ENCODE measurements around the gene MCCC2. TPM values are rescaled to one million over a fixed set of nuclear protein-coding genes. Genes with fewer than 3 reads are reported as not detected.
A peak's percentile ranks its signal among the peaks of the same experiment; 100 is the strongest.

MCCC2 gene
- total and polyA plus RNA-seq, 4 experiments from 2014 or later, result 28.1 to 31.9 (median 31.4) TPM

GRCh38 chr5:71699233-71699632 is 112.1 kb downstream of the MCCC2 start:
- no peak for DNase-seq
- peaks cover 0 to 6% (median 0%) of the 10 kb centered on the region in 8 donors for H3K9me3 Mint-ChIP-seq
- Histone ChIP-seq H3K36me3 (ENCODE audit: insufficient read depth, low read length) (no peaks in the 10 kb centered on the region), H3K4me1 (ENCODE audit: insufficient read depth, low read length) (peaks cover 7% of the 10 kb centered on the region), H3K4me3 (ENCODE audit: low read length in 2 of 2) (no peak overlapping the region), H3K27ac (ENCODE audit: low read depth, low read length) (no peak overlapping the region), H3K9me3 (ENCODE audit: control insufficient read depth in 1 of 2, low read length in 2 of 2) (no peaks in the 10 kb centered on the region), H3K27me3 (ENCODE audit: insufficient read depth, low read length) (no peaks in the 10 kb centered on the region)
- intact Hi-C loops (cut with micrococcal nuclease), result no loop called here
- peaks cover 0 to 3% of the 10 kb centered on the region in 2 donors for H3K36me3 Mint-ChIP-seq
- ChIA-PET POLR2A (ENCODE audit: partially characterized antibody) (no interaction called here), CTCF (ENCODE audit: partially characterized antibody) (no interaction called here)
- no peak overlapping the region for H3K4me3 Mint-ChIP-seq
- peaks cover 5% of the 10 kb centered on the region in 2 donors for H3K27me3 Mint-ChIP-seq
- no peak overlapping the region for H3K27ac Mint-ChIP-seq
- H3K4me1 Mint-ChIP-seq, result peaks cover 5 to 13% (median 10%) of the 10 kb centered on the region in 4 donors

DNA sequence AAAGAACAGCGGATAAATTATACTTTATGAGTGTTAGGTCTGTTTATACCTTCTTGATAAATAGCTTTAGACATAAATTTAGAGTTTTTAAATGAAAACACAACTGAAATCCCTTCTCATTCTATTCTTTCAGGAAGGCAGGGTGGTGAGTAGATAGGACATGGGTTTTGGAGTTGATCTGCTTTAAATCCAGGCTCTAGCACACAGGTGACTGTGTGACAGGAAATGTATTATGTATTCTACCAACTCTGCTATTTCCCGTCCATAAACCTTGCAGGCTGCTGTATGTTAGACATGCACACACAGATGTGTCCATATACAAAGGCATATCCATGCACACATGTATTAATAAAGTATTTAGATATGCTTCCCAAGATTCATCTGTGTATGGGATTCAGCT is 112.6 kb downstream of the MCCC2 start:
- ChIA-PET POLR2A (ENCODE audit: partially characterized antibody) (no interaction called here), CTCF (ENCODE audit: partially characterized antibody) (no interaction called here)
- intact Hi-C loops (cut with micrococcal nuclease), result no loop called here
- H3K9me3 ChIP-seq (ENCODE audit: control insufficient read depth in 1 of 2, low read length in 2 of 2), result no peaks in the 10 kb centered on the region
- Mint-ChIP-seq H3K27me3 (peaks cover 2 to 4% of the 10 kb centered on the region in 2 donors), H3K36me3 (peaks cover 0 to 3% of the 10 kb centered on the region in 2 donors), H3K4me1 (peaks cover 5 to 13% (median 9%) of the 10 kb centered on the region in 4 donors), H3K27ac (no peak overlapping the region), H3K4me3 (no peak overlapping the region), H3K9me3 (peaks cover 0 to 6% (median 0%) of the 10 kb centered on the region in 8 donors)
- peaks cover 7% of the 10 kb centered on the region for H3K4me1 ChIP-seq (ENCODE audit: insufficient read depth, low read length)
- no peak overlapping the region for H3K4me3 ChIP-seq (ENCODE audit: low read length in 2 of 2)
- no peaks in the 10 kb centered on the region for H3K27me3 ChIP-seq (ENCODE audit: insufficient read depth, low read length)
- no peaks in the 10 kb centered on the region for H3K36me3 ChIP-seq (ENCODE audit: insufficient read depth, low read length)
- DNase-seq, result no peak
- H3K27ac ChIP-seq (ENCODE audit: low read depth, low read length), result no peak overlapping the region

- ChIA-PET CTCF (ENCODE audit: partially characterized antibody) (no interaction called here), POLR2A (ENCODE audit: partially characterized antibody) (no interaction called here)
- Histone ChIP-seq H3K27ac (ENCODE audit: low read depth, low read length) (no peak overlapping the region), H3K27me3 (ENCODE audit: insufficient read depth, low read length) (no peaks in the 10 kb centered on the region), H3K4me3 (ENCODE audit: low read length in 2 of 2) (no peak overlapping the region), H3K4me1 (ENCODE audit: insufficient read depth, low read length) (peaks cover 7% of the 10 kb centered on the region), H3K36me3 (ENCODE audit: insufficient read depth, low read length) (no peaks in the 10 kb centered on the region), H3K9me3 (ENCODE audit: control insufficient read depth in 1 of 2, low read length in 2 of 2) (no peaks in the 10 kb centered on the region)
- Mint-ChIP-seq H3K4me3 (no peak overlapping the region), H3K27ac (no peak overlapping the region), H3K9me3 (peaks cover 0 to 6% (median 0%) of the 10 kb centered on the region in 8 donors), H3K4me1 (peaks cover 5 to 13% (median 9%) of the 10 kb centered on the region in 4 donors), H3K36me3 (peaks cover 0 to 3% of the 10 kb centered on the region in 2 donors), H3K27me3 (peaks cover 2 to 6% of the 10 kb centered on the region in 2 donors)
- no peak for DNase-seq
- intact Hi-C loops (cut with micrococcal nuclease), result no loop called here
These were observed 113.7 kb downstream of the MCCC2 start for GRCh38 chr5:71700803-71701202.

DNA sequence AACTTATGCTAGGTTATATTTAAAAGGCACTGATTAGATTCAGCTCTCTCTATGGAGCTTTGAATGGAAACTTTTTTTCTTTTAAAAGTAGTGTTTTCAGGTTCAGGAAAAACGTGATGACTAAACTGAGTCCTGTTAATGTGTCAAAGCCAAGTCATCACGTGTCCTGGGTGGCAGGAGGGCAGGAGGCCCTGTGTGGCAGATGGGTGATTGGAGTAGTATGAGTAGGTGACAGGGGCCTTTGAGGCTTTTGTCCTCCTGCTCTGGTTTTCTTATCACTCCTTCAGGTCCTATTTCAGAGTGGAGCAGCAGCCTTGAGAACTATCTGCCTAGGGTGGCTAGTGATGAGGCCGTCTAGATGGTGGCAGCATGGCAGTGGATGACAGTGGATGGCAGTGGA is 114.3 kb downstream of the MCCC2 start:
- no peak overlapping the region for H3K4me3 Mint-ChIP-seq
- H3K9me3 Mint-ChIP-seq, result peaks cover 0 to 6% (median 0%) of the 10 kb centered on the region in 8 donors
- ChIA-PET POLR2A (ENCODE audit: partially characterized antibody) (no interaction called here), CTCF (ENCODE audit: partially characterized antibody) (no interaction called here)
- H3K9me3 ChIP-seq (ENCODE audit: control insufficient read depth in 1 of 2, low read length in 2 of 2), result no peaks in the 10 kb centered on the region
- H3K27ac Mint-ChIP-seq, result no peak overlapping the region
- DNase-seq, result no peak
- intact Hi-C loops (cut with micrococcal nuclease), result no loop called here
- peaks cover 0 to 3% of the 10 kb centered on the region in 2 donors for H3K36me3 Mint-ChIP-seq
- H3K4me1 Mint-ChIP-seq, result peaks cover 5 to 13% (median 9%) of the 10 kb centered on the region in 4 donors
- peaks cover 2 to 6% of the 10 kb centered on the region in 2 donors for H3K27me3 Mint-ChIP-seq
- H3K27ac ChIP-seq (ENCODE audit: low read depth, low read length), result no peak overlapping the region
- H3K4me3 ChIP-seq (ENCODE audit: low read length in 2 of 2), result no peak overlapping the region
- H3K27me3 ChIP-seq (ENCODE audit: insufficient read depth, low read length), result no peaks in the 10 kb centered on the region
- H3K36me3 ChIP-seq (ENCODE audit: insufficient read depth, low read length), result no peaks in the 10 kb centered on the region
- peaks cover 7% of the 10 kb centered on the region for H3K4me1 ChIP-seq (ENCODE audit: insufficient read depth, low read length)

GRCh38 chr5:71703941-71704340 is 116.8 kb downstream of the MCCC2 start:
- intact Hi-C loops (cut with micrococcal nuclease), result no loop called here
- no peaks in the 10 kb centered on the region for H3K4me1 ChIP-seq (ENCODE audit: insufficient read depth, low read length)
- no peak overlapping the region for H3K27ac ChIP-seq (ENCODE audit: low read depth, low read length)
- Mint-ChIP-seq H3K4me1 (peaks cover 0 to 1% (median 0%) of the 10 kb centered on the region in 4 donors), H3K4me3 (no peak overlapping the region), H3K36me3 (no peaks in the 10 kb centered on the region), H3K27ac (peak overlapping the region in 1 of 7 donors; percentile 71), H3K9me3 (no peaks in the 10 kb centered on the region), H3K27me3 (peaks cover 5 to 8% of the 10 kb centered on the region in 2 donors)
- H3K27me3 ChIP-seq (ENCODE audit: insufficient read depth, low read length), result no peaks in the 10 kb centered on the region
- POLR2A ChIA-PET (ENCODE audit: partially characterized antibody), result no interaction called here
- no peaks in the 10 kb centered on the region for H3K36me3 ChIP-seq (ENCODE audit: insufficient read depth, low read length)
- CTCF ChIA-PET (ENCODE audit: partially characterized antibody), result interaction anchor here (0.7 kb wide), 1 partner anchor 155 kb away, joined by 3 read pairs; no protein-coding TSS in a partner anchor
- no peak overlapping the region for H3K4me3 ChIP-seq (ENCODE audit: low read length in 2 of 2)
- no peak for DNase-seq
- H3K9me3 ChIP-seq (ENCODE audit: control insufficient read depth in 1 of 2, low read length in 2 of 2), result no peaks in the 10 kb centered on the region

DNA sequence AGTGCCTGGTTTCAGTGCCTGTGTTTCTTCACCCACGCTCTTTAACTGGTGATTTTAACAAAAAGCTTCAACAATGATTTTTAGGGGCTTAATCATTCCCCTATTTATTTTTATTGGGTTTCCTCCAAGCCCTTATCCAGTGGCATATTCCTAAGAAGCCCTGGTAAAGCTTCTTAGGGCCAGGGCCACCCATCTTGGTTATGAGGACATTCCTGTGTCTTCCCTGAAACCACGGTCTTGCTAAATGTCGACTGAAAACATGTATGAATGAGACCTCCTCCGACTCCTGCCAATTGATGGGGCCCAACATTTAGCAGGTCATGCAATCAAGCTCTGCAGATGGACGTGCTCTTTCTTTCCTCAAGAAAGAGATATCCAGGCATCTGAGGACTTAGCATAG is 118.3 kb downstream of the MCCC2 start:
- Mint-ChIP-seq H3K27ac (no peak overlapping the region), H3K36me3 (no peaks in the 10 kb centered on the region), H3K9me3 (no peaks in the 10 kb centered on the region), H3K4me1 (no peaks in the 10 kb centered on the region), H3K4me3 (no peak overlapping the region), H3K27me3 (peaks cover 7 to 13% of the 10 kb centered on the region in 2 donors)
- Histone ChIP-seq H3K36me3 (ENCODE audit: insufficient read depth, low read length) (no peaks in the 10 kb centered on the region), H3K27ac (ENCODE audit: low read depth, low read length) (no peak overlapping the region), H3K27me3 (ENCODE audit: insufficient read depth, low read length) (no peaks in the 10 kb centered on the region), H3K4me3 (ENCODE audit: low read length in 2 of 2) (no peak overlapping the region), H3K4me1 (ENCODE audit: insufficient read depth, low read length) (no peaks in the 10 kb centered on the region), H3K9me3 (ENCODE audit: control insufficient read depth in 1 of 2, low read length in 2 of 2) (no peaks in the 10 kb centered on the region)
- DNase-seq, result no peak
- intact Hi-C loops (cut with micrococcal nuclease), result no loop called here
- POLR2A ChIA-PET (ENCODE audit: partially characterized antibody), result no interaction called here
- CTCF ChIA-PET (ENCODE audit: partially characterized antibody), result no interaction called here

GRCh38 chr5:71706906-71707305 is 119.8 kb downstream of the MCCC2 start:
- Mint-ChIP-seq H3K27ac (no peak overlapping the region), H3K9me3 (peaks cover 0 to 2% (median 0%) of the 10 kb centered on the region in 8 donors)
- POLR2A ChIA-PET (ENCODE audit: partially characterized antibody), result no interaction called here

More at GRCh38 chr5:71706906-71707305, 119.8 kb downstream of the MCCC2 start:
- H3K27ac ChIP-seq (ENCODE audit: low read depth, low read length), result no peak overlapping the region
- no peaks in the 10 kb centered on the region for H3K36me3 Mint-ChIP-seq
- H3K4me1 Mint-ChIP-seq, result no peaks in the 10 kb centered on the region
- no peak for DNase-seq
- no peaks in the 10 kb centered on the region for H3K27me3 ChIP-seq (ENCODE audit: insufficient read depth, low read length)
- H3K27me3 Mint-ChIP-seq, result peaks cover 7 to 13% of the 10 kb centered on the region in 2 donors
- H3K4me3 Mint-ChIP-seq, result no peak overlapping the region
- H3K36me3 ChIP-seq (ENCODE audit: insufficient read depth, low read length), result no peaks in the 10 kb centered on the region
- CTCF ChIA-PET (ENCODE audit: partially characterized antibody), result no interaction called here
- H3K4me1 ChIP-seq (ENCODE audit: insufficient read depth, low read length), result no peaks in the 10 kb centered on the region
- no peaks in the 10 kb centered on the region for H3K9me3 ChIP-seq (ENCODE audit: control insufficient read depth in 1 of 2, low read length in 2 of 2)
- no peak overlapping the region for H3K4me3 ChIP-seq (ENCODE audit: low read length in 2 of 2)
- intact Hi-C loops (cut with micrococcal nuclease), result no loop called here
